Mucosa of stomach (tissue), 1 donor: ENCODE results near the gene LMOD1.

Source experiments
- H3K27me3 ChIP-seq: one replicate; pipeline ENCODE4 v1.7.0; 2013; ENCODE audit warnings: mild to moderate bottlenecking, low read length; ENCODE audit not compliant: control insufficient read depth, insufficient read depth
- H3K36me3 ChIP-seq: one replicate; pipeline ENCODE4 v1.7.0; 2013; ENCODE audit warnings: low read length; ENCODE audit not compliant: control insufficient read depth, insufficient read depth
- H3K4me1 ChIP-seq: one replicate; pipeline ENCODE4 v1.7.0; 2013; ENCODE audit warnings: mild to moderate bottlenecking, low read length; ENCODE audit not compliant: control insufficient read depth, insufficient read depth
- H3K4me3 ChIP-seq: one replicate; pipeline ENCODE4 v1.7.0; 2013; ENCODE audit warnings: low read length
- H3K9ac ChIP-seq: one replicate; pipeline ENCODE4 v1.7.0; 2013; ENCODE audit warnings: mild to moderate bottlenecking, low read length, moderate library complexity
- H3K9me3 ChIP-seq: one replicate; pipeline ENCODE4 v1.7.0; 2013; ENCODE audit warnings: mild to moderate bottlenecking, low read length, moderate library complexity; ENCODE audit not compliant: control insufficient read depth
- donor health status: Pancreatic carcinoma.

Gene LMOD1

DNA sequence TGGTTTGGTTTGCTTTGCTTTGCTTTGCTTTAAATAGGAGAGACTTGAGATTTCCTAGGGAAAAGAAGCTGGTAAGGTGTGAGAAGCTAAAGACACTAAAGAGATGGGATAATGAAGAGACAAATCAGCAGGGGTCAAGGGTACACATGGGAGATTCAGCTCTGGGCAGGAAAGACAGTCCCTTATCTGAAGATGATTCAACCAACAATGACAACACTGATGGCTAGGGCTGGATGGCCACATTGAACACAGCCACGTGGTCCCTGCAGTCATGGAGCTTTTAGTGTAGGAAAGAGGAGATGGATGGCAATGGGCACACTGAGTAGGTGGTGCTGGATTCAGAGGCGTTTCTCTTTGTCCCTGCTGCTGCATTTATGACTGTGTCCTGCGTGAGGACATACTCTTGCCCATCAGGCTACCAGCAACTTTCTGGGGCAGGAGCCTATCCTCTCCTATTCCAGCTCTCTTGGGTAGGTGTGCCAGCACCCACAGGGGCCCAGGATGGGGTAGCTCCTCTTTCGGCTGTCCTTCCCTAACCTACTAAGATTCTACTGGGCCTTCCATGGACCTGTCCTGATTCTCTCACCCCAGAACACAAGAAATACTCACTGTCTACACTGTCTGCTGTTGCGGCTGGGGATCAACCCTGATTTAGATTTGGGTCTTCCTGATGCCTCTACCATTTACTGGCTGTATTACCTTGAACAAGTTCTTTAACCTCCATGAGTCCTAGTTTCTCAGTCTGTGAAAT lies 59.1 kb downstream of the LMOD1 start:
- H3K4me1 ChIP-seq = peaks cover 28% of the 10 kb centered on the region

DNA sequence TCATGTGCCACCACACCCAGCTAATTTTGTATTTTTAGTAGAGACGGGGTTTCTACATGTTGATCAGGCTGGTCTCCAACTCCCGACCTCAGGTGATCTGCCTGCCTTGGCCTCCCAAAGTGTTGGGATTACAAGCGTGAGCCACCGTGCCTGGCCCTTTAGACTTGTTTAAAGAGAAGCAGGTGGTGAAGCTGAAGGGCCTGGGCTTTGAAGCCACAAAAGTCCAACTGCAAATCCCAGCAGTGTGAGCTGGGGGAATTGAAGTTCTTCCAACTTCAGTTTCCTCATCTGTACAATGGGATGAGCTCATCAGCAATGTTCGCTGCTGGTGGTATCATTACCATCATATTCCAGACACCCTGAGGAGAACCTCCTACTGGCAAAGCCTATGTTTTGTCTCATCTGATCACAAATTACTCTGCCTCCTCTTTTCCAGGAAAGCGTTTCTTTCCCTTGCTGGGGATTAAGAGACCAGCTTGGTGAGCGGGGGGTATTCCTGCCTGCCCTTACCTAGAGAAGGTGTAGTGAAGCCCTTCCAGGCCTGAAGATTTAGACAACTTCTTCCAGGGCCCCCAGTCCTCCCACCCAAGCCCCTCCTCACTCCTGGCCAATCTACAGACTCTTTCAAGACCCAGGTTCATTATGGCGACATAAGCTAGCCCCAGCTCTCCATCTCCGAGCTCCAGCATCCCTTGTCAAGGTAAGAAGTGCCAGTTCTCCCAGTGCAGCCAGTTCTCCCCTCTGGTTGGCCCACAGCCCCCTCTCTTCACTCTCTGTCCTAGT lies 60.1 kb downstream of the LMOD1 start:
- Histone ChIP-seq H3K9ac (no peak overlapping the region), H3K9me3 (no peaks in the 10 kb centered on the region), H3K27me3 (peaks cover 37% of the 10 kb centered on the region), H3K36me3 (no peaks in the 10 kb centered on the region), H3K4me1 (peaks cover 28% of the 10 kb centered on the region), H3K4me3 (no peak overlapping the region)

More for the DNA sequence above, 59.1 kb downstream of the LMOD1 start:
- Histone ChIP-seq H3K9ac (no peak overlapping the region), H3K4me3 (no peak overlapping the region), H3K27me3 (peaks cover 37% of the 10 kb centered on the region), H3K36me3 (no peaks in the 10 kb centered on the region), H3K9me3 (no peaks in the 10 kb centered on the region)

DNA sequence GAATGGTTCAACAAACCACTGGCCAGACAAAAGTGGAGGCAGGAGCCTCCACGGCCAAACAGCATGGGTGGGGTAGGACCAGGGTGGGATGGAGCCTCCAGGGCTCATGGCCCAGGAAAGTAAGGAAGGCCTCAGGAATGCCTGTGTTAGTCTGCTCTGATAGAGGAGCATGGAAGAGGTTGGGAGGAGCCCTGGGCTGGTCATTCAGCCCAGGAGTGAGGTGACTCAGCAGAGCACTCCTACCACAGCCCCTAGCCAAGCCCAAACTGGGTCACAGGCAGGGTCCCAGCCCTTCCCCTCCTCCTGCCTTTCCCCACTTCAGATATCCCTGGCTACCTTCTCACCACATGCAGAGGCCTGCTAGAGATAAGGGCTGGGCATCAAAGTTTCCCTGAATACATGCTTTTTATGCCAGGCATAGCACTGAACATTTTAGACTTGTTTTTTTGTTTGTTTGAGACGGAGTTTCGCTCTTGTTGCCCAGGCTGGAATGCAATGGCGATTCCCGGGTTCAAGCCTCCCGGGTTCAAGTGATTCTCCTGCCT lies 60.7 kb downstream of the LMOD1 start:
- Histone ChIP-seq H3K9ac (no peak overlapping the region), H3K4me3 (no peak overlapping the region), H3K36me3 (no peaks in the 10 kb centered on the region), H3K4me1 (peaks cover 28% of the 10 kb centered on the region), H3K9me3 (no peaks in the 10 kb centered on the region), H3K27me3 (peaks cover 37% of the 10 kb centered on the region)

DNA sequence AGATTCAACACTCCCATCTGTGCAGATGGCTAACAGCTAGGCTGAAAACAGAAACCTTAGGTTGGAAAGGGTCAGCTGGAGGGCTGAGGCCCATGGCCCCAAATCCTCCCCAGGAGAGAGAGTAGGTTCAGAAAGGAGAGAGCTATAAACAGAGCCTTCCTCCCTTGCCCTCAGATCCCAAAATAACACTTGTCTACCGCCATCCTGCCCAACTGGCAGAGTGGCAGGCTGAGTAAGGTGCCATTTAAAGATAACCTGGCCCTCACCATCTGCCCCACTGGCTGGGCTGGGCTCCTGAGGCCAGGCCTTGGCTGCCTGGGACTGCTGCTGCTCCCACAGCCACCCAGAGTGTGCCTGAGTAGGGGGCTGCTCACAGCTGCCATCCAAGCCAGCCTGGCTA lies 61.9 kb downstream of the LMOD1 start:
- H3K9me3 ChIP-seq = no peaks in the 10 kb centered on the region
- H3K36me3 ChIP-seq = no peaks in the 10 kb centered on the region
- peaks cover 28% of the 10 kb centered on the region for H3K27me3 ChIP-seq
- H3K9ac ChIP-seq = no peak overlapping the region
- peaks cover 24% of the 10 kb centered on the region for H3K4me1 ChIP-seq
- no peak overlapping the region for H3K4me3 ChIP-seq

DNA sequence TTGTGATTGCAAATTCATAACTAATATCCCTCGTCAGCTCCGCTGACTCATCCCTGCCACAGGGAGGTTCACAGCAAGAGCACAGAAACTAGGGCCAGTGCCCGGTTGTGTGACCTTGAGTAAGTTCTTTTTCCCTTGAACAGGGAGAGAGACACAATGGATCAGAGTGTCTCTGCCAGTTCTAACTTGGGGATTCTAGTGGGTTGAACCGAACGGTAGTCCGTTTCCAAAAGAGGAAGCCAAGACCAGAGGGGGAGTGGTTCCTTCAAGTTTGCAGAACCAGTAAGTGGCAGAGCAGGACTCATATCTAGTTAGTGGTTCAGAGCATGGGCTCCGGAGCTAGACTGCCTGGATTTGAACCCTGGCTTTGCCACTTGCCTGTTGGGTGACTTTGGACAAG lies 62.6 kb downstream of the LMOD1 start:
- Histone ChIP-seq H3K4me1 (peaks cover 18% of the 10 kb centered on the region), H3K36me3 (no peaks in the 10 kb centered on the region), H3K4me3 (no peak overlapping the region), H3K9ac (no peak overlapping the region), H3K9me3 (no peaks in the 10 kb centered on the region), H3K27me3 (peaks cover 22% of the 10 kb centered on the region)

DNA sequence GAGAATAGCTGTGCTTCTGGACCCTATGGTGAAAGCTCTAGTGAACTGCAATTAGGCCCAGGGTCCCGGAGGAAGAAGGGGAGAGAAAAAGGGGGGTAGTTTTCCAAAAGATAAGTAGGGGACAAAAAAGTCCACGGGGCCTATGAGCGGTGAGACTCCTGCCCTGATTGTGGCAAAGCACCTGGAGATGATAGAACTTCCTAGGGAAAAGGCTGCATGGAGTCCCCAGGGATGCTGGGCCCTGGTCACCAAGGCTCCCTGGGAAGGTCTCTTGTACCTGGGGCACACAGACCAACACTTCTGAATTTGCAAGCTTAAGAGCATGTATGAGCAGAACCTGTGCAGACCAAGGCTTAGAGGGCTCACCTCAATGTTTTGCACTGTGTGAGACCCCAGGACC lies 63.1 kb downstream of the LMOD1 start:
- Histone ChIP-seq H3K9me3 (no peaks in the 10 kb centered on the region), H3K9ac (no peak overlapping the region), H3K4me1 (peaks cover 14% of the 10 kb centered on the region), H3K27me3 (peaks cover 19% of the 10 kb centered on the region), H3K36me3 (no peaks in the 10 kb centered on the region), H3K4me3 (no peak overlapping the region)

DNA sequence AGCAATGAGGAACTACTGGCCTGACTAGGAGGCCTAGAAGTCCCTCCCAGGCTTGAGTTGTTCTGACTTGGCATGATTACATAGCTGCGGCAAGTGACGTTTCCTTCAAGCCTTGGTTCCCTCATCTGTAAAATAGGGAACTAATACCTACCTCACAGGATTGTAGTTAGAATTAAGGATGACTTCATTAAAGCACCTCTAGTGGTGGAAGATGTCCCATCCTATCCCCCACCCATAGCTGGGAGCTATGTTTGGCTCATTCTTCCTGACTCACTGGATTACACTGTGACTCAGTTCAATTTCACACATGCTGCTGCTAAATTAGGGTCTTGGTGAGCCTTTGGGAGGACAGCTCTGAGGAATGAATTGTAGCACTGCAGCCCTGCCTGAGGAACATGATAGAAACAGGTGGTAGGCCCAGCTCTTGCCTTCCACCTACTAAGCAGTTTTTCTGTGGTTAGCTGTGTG lies 63.6 kb downstream of the LMOD1 start:
- Histone ChIP-seq H3K36me3 (no peaks in the 10 kb centered on the region), H3K4me1 (peaks cover 10% of the 10 kb centered on the region), H3K27me3 (peaks cover 13% of the 10 kb centered on the region), H3K9me3 (no peaks in the 10 kb centered on the region), H3K4me3 (no peak overlapping the region), H3K9ac (no peak overlapping the region)

DNA sequence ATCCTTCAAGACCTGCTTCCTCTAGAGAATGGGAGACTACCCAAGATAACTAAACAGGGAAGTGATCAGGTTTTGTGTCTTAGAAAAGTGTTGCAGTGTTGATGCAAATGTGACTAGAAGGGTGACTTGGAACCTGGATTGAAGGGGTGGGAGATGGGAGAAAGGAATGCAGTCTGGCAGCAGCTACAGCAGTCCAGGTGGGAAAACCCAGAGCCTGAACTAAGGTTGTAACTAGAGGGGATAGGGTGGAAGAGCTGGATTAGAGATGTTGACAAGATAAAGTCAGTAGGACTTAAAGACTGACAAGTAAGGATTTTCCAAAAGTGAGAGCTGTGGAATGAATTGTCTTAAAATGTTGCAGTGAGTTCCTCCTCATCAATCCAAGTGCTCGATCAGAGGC lies 64.7 kb downstream of the LMOD1 start:
- no peak overlapping the region for H3K9ac ChIP-seq
- H3K9me3 ChIP-seq = no peaks in the 10 kb centered on the region
- peaks cover 2% of the 10 kb centered on the region for H3K27me3 ChIP-seq
- H3K36me3 ChIP-seq = no peaks in the 10 kb centered on the region
- H3K4me1 ChIP-seq = peaks cover 14% of the 10 kb centered on the region
- H3K4me3 ChIP-seq = no peak overlapping the region

DNA sequence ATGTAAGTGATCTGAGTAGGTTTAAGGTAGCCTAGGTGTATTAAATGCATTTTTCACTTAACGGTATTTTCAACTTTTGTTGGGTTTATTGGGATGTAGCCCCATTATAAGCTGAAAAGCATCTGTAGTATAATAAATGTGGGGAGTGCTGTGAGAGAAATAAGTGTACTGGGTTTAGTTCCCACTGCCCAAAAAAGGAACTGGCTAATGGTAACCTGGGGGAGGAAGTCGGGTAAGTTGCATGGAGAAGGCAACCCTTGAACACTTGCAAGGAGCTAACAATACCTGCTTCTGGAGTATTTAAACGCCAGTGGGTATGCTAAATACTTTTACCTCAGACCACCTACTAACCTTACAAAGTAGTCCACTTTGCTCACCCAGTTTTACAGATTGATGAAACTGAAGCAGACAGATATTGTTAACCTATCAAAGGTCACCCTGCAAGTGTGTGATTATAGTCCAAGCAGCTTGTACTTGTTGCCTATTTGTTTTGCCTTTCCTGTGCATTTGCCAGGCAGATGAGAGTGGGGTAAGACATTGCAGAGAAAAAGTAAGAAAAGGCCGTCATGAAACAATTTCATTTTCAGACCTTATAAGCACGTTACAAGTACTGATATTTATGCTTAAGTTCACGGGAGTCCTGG lies 65.3 kb downstream of the LMOD1 start:
- H3K9ac ChIP-seq = no peak overlapping the region
- H3K36me3 ChIP-seq = no peaks in the 10 kb centered on the region
- no peaks in the 10 kb centered on the region for H3K9me3 ChIP-seq
- H3K4me1 ChIP-seq = peaks cover 14% of the 10 kb centered on the region
- no peak overlapping the region for H3K4me3 ChIP-seq
- H3K27me3 ChIP-seq = no peaks in the 10 kb centered on the region

DNA sequence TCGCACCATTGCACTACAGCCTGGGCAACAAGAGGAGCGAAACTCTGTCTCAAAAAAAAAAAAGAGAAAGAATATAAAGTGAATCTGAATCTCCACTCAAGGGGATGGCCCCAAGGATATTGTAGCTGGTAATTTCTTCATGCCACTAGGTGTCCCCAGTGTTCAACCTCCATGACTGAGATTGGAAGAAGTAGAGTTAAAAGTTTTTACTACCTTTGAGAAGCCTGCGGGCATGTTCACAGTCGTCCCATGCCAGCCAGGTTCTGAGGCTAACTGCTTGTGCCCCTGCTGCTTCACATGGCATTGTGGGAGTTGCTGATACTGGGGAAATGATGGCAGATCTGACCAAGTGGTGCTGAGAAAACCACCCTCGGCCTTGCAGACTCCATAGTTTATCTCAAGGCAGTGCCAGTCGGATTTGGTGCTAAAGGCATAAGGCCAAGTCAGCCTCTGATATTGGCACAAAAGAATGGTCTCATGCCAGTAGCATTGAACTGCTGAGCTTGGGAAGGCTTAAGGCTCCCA lies 68.4 kb downstream of the LMOD1 start:
- no peak overlapping the region for H3K9ac ChIP-seq
- H3K4me1 ChIP-seq = peaks cover 4% of the 10 kb centered on the region
- H3K27me3 ChIP-seq = no peaks in the 10 kb centered on the region
- H3K4me3 ChIP-seq = no peak overlapping the region
- no peaks in the 10 kb centered on the region for H3K9me3 ChIP-seq
- no peaks in the 10 kb centered on the region for H3K36me3 ChIP-seq

DNA sequence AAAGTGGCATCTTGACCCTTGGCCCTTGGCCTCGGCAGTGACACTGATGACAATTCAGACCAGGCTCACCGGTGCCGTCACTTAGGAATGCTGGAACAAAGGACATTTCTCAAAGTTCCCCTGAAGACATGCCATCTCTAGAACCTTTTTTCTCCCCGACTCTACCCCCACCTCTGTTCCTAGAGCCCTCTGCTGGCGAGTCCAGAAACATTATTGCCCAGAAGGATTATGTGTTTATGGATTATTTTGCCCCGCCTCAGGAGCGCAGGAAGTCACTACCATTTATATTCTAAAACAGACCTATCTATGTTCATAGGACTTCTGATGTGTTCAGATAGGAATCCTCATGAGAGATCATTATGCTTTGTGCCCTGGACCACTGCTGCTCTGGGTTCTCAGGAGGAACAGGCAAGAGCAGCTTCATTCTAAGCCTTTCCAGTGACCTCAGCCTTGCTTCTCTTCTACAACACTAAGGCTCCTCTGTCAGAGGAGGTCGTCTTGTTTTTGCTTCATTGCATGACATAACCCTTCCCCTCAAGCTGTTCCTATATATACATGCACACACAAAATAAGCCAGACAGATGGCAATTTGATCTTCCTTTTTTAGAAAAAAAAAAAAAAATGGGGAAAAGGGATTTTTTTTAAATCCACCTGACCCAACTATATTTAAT lies 70.1 kb downstream of the LMOD1 start:
- Histone ChIP-seq H3K4me3 (no peak overlapping the region), H3K27me3 (no peaks in the 10 kb centered on the region), H3K4me1 (peaks cover 4% of the 10 kb centered on the region), H3K36me3 (no peaks in the 10 kb centered on the region), H3K9me3 (no peaks in the 10 kb centered on the region), H3K9ac (no peak overlapping the region)
